ENCODE data around the gene LGALS8.

Gene LGALS8

DNA sequence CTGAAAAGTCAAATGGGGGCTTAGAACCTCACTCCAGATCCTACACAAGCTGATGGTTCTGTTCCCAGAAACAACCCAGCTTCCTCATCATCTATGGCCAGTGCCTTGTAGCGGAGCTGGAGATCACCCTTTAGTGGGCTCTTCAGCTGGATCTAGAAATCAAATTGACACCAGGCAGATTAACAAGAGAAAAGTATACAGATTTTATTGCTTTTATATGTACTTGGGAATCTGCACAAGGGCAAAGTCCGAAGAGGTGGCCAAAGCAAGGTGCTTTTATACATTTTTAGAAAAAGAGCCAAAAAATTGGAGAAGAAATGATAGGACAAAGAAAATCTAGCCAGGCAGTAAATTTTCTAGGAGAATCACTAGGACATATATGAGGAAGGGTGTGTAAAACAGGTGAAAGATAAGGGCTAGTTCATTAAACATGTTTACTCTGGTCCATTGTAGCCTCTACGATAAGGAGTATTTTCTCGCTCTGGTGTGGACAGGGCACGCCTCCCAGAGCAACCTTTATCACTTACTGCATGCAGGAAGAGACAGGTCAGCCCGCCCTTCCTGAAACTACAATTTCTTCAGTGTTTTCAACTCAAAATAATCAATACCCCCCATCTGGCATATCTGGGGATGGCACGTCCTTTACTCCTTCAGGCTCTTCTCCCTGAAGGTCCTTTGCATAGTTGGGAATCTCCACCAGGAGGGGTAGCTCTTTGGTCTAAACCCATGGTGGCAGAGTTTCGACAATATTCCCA, 14.0 kb upstream of the LGALS8 start:
- no peak for DNase-seq

DNA sequence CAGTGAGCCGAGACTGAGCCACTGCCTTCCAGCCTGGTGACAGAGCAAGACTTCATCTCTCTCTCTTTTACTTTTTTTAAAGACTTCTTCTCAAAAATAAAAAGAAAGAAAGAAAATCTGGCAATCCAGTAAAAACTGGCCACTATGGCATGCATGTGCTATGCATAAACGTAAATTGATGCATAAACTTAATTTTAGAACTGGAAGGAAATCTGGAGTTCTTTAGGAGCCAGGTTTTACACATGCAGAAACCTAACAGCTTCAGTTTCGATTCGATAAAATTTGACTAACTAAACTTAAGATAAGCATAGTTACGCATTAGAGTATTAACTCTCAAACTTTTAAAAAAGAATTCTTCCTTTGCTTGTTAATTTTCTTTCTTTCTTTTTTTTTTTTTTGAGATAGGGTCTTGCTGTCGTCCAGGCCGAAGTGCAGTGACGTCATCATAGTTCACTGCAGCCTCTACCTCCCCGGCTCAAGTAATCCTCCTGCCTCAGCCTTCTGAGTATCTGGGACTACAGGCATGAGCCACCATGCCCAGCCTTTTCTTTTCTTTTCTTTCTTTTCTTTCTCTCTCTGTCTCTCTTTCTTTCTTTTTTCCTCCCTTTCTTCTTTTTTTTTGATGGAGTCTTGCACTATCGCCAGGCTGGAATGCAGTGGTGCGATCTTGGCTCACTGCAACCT, 11.9 kb upstream of the LGALS8 start:
- no peak for DNase-seq

DNA sequence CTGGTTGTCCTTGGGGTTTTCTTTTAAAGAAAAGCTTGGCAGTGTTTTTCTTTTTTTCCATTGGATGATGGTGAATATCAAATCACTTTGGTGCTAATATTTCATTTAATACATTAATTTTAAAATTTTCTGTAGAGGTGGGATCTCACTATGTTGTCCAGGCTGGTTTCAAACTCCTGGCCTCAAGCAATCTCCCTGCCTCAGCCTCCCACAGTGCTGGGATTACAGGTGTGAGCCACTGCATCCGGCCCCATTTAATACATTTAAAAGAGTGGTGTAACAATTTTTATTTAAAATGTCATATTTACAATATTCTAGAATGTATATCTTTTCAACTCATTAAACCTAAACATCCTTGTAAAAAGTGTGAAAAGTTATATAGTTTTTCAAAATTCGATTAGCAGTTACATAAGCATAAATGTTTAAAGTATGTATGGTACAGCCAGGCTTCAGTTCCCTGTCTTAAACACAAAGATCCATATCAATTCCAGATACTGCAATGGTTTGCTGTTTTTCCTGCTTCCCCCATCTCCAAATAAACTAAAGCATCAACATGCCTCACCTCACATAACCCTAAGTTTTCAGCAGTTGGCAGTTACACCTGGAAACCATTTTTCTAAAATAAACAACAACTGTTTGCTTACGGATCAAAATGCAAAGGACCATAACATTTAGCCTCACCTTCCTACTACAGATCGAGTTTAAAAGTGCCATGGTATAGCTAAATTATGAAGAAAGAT, 8.9 kb upstream of the LGALS8 start:
- no peak for DNase-seq

DNA sequence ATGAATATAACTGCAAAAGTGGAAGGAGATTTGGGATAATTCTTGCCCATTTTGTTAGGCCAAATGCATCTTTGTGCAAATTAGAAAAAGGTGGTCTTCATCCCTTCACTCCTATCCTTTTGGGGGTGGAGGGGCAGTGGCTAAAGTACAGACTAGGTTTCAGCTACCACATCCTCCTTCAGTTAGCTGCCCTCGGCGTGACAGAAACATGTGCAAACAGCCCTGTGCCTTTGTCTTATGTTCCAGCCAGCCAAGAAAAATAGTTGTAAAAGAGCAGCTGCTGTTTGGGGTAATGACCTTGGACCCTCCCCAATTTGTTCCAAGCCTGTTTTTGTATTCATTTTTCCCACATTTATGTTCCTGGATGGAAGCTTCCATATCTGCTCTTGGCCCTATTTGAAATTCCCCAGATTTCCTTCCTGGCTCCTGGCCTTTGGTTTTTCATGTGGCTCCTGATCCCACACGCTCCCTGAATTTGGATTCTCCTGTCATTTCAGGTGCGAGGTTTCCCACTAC, 8.3 kb upstream of the LGALS8 start:
- DNase-seq, result no peak

DNA sequence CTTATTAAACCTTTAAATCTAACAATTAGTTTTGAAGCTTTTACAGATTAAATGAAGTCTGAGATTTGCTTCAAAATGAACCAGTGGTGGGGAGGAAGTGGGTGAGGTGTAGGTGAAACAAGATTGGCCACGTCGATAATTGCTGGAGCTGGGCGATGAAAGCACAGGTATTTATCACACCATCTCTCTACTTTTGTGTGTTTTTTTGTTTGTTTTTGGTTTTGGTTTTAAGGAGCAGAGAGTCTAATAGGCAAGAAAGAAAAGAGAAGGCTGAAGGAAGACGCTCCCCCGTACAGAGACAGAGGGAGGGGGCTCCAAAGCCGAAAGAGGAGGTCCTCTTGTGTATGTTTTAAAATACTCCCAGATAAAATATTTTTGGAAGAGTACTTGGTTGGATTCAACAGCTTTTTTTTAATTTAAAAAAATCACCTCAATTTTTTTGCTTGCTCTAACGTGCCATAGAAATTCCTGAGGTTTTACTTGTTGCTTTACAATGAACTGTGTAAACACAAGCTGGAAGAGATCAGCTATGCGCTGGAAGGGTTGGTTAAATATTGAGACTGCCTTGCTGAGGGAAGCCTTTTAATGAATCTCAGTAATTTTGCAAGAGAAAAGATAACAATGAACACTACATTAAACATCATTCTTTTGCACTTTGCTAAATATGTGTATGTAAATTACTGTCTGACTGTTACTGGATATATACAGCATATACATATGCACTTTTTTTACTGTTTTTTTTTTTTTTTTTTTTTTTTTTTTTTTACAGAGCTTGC, 6.7 kb upstream of the LGALS8 start:
- peak; percentile 83 for DNase-seq

DNA sequence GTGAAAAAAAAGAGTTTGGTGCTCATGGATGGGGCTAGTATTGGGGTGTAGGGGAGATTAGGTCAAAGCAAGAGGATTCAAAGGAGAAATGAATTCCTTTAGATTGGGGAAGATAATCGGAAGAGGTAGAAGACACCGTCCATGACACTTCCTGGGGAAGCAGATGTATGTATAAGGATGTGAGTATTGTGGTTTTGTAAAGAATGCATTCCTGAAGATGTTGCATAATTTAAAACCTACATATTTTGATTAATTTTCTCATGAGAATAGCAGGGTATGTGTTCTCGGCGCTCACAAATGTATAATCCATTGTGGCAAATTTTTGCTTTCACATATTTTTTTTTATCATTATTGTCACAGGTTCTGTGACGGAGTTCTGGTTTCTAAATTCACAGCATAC, 5.5 kb upstream of the LGALS8 start:
- no peak for DNase-seq

DNA sequence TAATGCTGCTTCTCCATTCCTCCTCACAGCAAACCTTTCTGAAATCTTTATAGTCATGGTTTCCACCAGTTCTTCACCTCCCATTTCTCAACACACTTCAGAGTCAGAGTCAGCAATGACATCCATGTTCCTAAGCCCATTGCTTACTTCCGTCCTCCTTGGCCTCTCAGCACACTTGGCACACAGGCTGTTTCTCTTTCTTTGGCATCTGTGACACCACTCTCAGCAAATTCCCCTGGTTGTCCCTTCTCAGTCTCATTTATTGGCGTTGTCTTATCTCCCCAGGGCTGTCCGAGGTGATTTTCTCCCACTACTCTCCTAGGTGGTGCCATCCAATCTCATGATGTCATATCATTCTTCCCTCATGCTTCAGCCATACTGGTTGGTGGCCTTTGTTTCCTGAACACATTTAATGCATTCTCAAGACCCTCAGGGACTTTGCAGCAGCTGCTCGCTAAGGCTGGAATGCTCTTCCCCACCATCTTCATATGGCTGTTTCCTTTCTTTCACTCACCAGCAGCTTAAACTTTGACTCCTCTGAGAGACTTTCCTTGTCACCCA, 3.3 kb upstream of the LGALS8 start:
- no peak for DNase-seq

DNA sequence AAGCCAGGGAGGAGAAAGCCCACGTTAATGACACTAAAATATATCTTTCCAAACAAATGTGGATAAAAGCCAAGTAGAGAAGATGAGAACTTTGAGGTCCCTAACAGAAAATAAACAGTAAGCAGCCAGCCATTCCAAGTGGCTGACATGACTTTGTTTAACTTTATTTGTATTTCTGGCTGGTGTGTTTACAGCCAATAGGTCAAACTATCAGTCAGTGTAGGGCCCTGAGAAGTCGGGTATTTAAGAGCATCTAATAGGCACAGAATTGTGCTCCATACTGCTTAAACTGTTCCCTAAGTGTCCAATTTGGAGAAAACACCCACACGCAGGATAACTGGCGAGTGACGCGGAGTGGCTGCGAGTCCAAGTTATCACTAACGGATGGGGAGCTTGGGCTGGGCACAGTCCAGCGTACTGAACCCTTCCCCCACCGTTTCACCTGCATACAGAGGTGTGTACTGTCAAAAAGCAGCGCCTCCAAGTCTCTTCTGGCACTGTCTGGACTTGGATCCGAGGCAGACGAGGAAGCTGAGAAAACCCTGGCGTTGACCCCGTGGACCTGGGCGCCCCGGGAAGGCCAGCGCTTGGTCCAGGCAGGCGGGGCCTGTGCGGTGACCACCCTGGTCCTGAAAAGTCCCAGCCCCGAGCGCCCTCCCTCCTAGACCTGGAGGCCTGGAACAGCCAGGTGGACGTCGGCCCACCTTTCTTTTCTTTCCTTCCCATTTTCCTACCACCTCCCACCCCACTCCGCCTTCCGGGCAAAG, 662 bp upstream of the LGALS8 start:
- no peak for DNase-seq

DNA sequence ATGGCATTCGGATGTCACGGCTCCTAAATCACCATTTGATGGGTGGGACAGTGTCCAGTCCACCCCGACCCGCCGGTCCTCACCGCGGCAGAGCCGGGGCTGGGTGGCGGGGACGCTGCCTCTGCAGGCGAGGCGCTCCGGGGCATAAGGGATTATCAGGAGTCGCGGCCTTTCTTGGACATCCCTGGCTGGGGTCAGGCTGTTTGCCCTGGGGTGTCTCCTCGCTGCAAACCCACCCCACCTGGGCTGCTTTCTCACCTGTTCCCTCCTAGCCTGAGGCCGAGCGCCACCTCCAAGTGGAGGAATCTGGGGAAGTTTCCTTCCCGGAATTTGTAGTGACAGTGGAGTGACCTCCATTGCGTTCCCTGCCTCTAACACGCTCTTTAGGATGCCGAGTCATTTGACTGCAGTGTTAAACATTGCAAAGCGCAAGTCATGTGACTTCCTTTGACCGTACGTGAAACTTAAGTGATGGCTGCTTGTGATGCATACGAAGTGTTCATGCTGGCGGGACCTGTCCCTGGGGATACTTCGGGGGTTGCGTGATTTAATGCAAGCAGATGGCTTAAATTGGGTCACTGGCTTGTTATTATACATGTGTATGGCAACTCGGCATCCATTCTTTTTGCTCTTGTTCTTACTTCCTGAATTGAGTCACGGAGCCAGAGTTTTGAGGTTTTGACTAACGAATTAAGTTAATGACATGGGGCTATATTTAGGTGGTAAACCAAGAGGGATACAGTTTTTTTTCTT, 536 bp downstream of the LGALS8 start:
- DNase-seq, result peak; percentile 54

DNA sequence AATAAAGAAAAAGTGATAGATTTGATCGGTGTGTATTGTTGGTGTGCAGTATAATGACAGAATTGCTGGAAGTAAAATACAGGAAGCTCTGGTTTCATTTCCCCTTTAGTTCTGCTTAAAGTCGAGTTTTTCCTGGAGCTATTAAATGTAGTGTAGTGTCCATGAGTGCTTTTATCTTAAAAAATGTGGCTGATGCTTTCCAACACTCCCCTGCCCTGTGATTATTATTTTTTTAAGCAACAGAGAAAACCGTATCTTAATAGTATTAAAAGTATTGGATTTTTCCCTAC, 1.1 kb downstream of the LGALS8 start:
- no peak for DNase-seq

DNA sequence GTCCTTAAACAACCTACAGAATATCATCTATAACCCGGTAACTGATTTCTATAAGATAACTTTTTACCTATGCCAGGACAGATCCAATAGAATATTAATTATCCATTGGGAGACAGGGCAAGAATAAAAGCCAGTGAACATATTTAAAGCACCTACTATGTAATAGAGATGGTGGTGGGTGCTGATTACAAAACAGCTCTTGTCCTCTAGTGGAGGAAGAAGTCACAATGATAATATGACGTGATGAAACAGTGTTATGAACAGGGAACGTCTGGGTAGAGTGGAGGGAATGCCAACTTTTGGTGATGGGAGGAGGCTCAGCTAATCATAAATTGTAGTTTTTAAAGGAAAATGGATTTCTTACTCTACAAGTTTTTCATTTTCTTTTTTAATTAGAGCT, 2.3 kb downstream of the LGALS8 start:
- no peak for DNase-seq

DNA sequence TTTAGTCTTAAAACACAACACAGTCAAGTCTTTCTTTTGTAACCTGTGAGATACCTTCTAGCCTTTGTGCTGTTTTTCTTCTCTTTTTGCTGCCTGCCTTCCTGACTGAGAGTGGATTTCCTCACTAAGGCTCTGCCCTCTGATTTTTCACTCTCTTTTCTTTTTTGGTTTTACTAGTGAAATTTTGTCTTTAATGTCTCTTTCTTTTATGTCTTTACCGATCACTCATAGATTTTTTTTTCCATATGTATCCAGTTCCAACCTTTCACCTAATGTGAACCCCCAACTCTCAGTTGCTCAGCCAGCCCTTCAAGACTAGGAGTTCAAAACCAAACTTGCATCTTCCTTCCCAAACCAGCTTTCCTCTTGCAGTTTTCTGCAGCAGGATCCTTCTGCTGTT, 6.5 kb downstream of the LGALS8 start:
- no peak for DNase-seq

DNA sequence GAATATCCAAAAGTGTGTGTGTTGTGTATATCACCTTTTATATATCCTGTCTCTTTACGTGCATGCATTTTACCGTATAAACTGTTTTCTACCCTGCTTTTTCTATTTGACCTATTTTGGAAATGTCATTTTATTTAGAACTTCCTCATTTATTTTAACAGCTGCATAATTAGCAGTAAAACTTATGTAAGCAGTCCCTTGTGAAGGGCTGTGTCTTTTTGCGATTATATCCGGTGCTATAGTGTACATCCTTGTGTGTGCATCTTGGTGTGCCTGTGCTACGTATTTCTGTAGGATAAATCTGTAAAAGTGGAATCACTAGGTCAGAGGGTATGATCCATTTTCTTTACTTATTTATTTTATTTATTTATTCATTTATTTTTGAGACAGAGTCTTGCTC, 7.2 kb downstream of the LGALS8 start:
- DNase-seq, result no peak

DNA sequence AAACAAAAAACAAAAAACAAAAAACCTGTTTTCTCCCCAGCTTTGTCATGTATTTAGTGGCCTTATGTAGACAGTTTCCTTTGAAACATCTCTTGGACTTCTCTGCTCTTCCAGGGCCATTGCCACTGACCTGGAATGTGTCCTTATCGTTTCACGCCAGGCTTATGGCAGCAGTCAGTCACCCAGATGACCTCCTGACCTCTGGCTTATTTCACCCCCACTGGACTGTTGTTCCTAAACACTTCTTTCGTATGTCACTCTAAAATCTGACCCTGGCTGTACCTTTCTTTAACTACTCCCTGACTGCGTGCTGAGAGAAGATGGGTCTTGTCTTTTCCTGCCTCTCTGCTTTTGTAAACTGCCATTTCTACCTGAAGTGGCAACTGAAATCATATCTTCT, 9.1 kb downstream of the LGALS8 start:
- DNase-seq, result no peak

DNA sequence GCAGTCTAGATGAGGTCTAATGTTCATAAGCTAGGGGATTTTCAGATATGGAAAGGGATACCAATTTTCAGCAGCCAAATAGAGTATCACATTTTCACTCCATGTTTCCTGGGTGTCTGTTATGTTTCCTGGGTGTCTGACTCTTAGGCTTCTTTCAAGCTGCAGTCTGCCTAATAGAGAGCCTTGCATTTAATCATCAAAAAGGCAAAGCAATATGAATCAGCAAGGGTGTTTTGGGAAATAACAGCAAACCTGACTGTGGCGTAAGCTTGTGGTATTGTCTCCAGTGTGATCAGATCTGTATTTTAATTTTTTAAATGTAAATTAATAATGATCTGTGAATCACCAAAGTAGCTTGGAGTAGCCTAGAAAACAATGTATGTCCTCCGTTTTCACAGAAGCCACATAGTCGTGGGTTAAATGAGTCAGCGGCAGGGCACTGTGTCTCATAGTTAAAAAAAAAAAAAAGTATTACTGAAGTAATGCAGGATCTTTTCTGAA, 10.4 kb downstream of the LGALS8 start:
- peak; percentile 16 for DNase-seq

DNA sequence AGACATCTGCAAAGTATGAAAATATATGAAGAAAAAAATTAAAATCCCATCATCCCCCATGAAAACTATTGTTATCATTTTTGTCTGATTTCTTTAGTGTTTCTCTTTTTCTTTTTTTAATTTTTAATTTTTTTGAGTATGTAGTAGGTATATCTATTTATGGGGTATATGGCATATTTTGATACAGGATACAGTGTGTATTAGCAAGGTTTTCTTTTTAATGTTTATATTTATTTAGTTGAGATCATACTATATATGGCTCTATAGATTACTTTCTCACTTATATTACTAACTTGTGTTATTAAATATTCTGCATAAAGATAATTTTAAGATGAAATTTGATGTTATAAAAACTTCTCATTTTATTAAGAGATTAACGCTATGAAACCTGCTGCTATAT, 11.4 kb downstream of the LGALS8 start:
- DNase-seq, result no peak

DNA sequence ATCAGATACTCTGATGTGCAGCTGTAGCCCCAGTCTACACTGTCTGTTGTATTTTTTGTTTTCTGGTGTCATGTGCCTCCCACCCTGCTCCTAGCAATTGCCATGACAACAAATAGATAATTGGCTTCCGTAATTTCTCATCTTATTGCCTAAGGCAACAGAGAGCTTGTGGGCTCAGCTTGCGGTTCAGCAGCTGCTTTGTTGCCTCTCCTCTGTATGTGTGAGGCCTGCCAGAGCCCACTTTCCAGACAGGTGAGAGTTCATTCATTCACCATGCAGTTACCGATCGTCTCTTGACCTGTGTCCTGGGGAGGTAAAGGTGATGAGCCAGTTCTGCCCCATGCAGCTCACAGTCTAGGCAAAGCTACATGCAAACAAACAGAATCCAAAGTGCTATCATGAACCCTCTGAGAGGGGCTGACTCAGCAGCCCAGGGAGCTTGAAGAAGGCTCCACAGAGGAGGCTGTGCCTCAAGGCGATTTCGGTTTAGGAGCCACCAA, 11.9 kb downstream of the LGALS8 start:
- DNase-seq, result no peak

DNA sequence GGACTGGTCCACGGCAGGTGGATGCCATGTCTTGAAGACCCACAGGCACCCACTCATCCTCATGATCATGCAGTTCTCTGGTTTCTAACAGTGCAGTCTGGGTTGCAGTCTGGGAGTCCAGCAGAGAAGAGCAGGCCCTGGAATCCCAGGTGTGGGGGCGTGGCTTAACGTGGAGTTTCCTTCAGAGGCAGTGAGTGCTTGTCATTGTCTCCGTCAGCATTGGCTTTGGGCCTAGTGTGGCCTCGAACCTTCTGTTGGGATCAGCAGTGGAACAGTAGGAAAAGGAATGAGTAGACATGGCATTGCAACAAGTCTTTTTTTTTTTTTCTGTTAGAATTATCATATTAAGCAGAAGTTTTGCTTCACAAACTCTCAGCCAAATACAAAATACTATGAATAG, 12.8 kb downstream of the LGALS8 start:
- no peak for DNase-seq

DNA sequence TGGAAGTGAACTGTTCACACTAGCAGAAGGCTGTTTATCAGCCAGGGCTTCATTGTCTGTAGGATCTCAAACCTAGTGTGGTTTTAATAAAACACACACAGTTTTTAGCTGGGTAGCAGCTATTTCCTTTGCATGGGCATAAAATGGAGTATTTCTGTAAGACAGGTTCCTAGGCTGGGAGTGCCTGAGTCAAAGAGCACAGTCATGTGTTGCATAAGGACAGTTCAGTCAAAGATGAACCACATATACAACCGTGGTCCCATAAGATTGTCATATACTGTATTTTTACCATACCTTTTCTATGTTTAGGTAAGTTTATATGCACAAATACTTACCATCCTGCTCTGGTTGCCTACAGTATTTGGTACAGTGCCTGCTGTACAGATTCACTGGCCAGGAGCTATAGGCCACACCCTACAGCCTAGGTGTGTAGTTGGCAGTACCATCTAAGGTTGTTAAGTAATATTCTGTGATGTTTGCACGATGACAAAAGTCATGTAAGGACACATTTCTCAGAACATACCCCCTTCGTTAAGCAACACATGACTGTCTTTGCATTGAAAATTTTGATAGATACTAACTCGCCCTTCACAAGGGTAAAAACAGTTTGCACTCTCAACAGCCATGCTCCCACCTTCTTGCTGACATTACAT, 17.2 kb downstream of the LGALS8 start:
- DNase-seq, result no peak

DNA sequence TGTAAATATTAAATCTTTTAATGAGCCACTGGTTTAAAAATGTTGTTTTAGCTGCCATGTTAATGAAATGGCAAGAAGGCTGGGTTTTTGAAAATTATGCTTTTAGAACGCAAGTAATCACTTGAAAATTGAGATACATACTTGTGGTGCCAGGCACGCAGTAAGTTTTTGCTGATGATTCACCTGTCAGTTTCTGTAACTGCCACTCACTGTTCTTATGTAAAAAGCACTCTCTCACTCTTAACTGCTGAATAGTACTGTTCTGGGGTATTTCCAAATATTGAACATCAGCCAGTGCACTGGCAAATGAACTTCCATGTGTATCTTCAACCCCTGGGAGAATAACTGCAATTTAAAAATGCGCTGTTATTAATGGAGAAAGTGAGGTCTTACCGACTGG, 17.9 kb downstream of the LGALS8 start:
- no peak for DNase-seq

All from kidney glomerular epithelial cell (primary cell).